Raji (cell line): ENCODE data around the gene PPM1H.

Experiments
- POLR2A ChIP-seq: IDR thresholded peaks from 2 replicates; pipeline ENCODE4 v1.6.1; 2011; ENCODE audit warnings: low read depth, low read length, control low read depth; ENCODE audit not compliant: insufficient read depth

Gene PPM1H

DNA sequence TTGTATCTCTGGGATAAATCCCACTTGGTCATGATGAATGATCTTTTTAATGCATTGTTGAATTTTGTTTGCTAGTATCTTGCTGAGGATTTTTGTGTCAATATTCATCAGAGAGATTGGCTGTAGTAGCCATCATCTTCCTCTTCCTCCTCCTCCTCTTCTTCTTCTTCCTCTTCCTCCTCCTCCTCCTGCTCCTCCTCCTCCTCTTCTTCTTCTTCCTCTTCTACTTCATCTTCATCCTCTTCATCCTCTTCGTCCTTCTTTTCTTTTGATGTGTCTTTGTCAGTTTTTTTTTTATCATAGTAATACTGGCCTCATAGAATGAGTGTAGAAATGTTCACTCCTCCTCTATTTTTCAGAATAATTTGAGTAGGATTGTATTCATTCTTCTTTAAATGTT lies 15.4 kb upstream of the PPM1H start:
- TF ChIP-seq POLR2A, result no peak

DNA sequence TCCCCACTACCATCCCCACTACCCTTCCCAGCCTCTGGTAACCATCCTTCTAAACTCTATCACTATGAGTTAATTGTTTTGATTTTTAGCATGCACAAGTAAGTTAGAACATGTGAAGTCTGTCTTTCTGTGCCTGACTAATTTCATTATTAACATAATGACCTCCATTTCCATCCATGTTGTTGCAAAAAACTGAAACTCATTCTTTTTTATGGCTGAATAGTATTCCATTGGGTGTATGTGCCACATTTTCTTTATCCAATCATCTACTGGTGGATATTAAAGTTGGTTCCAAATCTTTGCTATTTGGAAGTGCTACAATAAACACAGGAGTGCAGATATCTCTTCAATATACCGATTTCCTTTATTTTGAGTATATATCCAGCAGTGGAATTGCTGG lies 13.2 kb upstream of the PPM1H start:
- TF ChIP-seq POLR2A, result no peak

DNA sequence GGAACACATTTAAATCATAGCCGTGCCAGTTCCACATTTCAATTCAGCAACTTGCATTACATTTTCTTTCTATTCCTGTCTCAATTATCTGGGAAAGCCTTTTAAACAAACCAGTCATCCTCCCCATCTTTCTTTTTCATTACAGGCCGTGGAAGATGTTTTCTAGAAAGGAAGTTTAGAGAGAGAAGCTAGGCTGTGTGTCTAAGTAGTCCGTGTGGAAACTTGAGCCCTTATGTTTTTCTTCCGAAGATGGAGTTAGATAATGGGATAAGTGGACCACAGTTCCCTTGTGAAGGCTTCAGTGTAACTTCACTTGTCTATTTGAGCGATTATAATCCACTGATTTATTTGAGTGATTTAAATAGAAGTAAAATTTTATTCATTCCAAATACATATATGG lies 12.4 kb upstream of the PPM1H start:
- TF ChIP-seq POLR2A, result no peak

DNA sequence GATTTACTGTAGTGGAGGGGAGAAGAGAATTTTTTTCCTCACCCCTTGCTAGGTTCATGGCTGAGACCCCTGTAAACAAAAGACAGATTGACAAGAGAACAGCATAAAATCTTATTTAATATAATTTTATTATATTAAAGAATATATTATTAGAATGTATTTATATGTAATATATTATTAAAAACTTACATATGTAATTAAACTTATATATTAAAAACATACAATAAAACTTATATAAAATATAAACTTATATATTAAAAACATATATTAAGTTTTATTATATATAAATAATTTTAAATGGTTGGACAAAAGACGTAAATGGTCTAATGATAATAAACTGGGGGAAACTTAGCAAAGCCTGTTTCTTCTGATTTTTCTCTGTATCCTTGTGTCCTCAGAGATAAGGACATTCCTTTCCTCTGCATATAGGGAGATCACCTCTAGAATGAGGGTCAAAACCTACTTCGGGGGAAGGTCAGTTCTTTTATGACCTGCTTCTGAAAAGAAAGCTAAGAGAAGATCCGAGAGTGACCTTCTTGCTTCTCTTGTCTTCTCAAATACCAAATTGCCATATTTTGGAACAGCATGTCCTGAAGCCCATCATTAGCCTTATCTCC lies 8.9 kb upstream of the PPM1H start:
- no peak for TF ChIP-seq POLR2A

DNA sequence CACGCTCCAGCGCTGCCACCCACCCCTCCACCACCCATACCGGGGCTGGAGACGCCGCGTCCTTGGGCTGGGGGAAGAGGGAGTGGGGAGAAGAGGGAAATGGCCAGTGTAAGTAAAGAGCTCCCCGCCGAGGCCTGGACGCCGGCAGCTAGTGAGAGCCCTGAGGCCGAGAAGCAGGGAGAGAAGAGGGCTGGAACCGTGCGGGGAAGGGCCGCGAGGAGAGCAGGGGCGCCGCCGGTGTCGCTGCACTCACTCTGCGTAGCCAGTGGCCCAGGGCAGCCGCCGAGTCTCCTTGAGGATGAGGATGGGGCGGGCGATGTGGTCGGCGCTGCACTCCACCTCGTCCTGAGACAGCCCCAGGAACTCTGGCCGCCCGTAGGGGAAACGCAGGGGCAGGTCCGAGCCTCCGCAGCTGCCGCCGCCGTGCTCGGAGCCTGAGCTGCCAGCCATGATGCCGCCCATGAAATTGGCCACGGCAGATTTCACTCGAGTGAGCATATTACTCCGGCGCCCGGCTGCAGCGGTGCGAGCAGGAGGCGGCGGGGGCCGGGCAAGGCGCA lies 631 bp downstream of the PPM1H start:
- TF ChIP-seq POLR2A, result no peak

DNA sequence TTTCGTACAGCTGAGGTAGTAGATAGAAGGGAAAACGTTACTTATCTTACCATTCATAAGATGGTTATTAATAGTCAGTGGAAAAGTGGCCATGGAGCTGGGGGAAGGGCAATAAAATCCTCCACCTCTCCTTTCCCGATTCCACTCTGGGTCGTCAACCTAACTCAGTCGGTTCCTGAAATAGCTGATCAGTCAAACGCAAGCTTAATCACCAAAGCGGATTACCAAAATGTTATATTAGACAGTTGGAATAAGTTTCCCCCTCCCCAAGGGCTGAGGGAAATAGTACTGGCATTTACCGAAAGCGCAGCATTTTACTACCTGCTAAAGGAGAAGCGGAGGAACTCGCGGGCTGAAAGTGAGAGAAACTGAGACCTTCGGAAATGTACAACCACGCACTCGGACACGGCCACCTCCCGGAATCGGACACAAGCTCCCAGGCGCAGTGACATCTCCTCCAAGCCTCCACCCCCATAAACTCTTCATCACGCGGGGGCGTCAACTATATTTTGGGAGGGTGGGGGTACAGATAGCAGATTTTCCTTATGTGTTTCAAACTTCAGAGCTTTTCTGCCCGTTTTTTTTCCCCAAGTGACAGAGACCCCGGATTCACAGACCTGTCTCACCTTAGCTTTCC lies 1.2 kb downstream of the PPM1H start:
- no peak for TF ChIP-seq POLR2A

DNA sequence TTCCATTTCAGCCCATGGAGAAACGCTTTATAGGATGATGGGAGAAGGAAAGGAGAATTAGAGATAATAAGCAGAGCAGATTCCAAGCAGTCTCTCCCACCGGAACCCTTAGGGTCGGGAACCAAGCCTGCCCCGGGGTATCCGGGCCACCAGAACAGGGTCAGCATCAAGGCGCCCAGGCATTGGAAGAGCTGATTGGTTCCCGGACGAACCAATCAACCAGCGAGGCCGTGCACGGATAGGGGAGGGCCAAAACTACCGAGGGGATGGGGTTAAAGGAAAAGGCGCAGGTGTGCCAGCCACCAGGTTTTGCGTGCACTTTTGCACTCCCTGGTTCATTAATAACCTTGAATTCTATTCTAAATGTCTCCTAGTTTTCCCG lies 1.7 kb downstream of the PPM1H start:
- TF ChIP-seq POLR2A, result no peak

DNA sequence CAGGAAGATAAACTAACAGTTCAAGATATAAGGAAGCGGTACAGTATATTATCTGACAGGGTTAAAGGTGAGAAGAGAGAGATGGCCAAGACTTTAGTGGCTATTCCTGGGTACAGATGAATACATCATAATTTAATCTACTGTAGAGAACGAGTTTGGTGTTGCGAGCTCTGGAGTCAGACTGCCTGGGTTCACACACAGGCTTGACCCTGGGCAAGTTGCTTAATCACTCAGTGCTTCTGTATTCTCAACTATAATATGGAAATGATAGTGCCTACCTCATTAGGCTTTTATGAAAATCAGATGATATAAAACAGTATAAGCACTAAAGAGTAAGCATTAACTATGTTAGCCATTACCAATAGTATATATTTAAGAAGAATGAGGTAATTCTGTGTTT lies 3.5 kb downstream of the PPM1H start:
- TF ChIP-seq POLR2A, result no peak

DNA sequence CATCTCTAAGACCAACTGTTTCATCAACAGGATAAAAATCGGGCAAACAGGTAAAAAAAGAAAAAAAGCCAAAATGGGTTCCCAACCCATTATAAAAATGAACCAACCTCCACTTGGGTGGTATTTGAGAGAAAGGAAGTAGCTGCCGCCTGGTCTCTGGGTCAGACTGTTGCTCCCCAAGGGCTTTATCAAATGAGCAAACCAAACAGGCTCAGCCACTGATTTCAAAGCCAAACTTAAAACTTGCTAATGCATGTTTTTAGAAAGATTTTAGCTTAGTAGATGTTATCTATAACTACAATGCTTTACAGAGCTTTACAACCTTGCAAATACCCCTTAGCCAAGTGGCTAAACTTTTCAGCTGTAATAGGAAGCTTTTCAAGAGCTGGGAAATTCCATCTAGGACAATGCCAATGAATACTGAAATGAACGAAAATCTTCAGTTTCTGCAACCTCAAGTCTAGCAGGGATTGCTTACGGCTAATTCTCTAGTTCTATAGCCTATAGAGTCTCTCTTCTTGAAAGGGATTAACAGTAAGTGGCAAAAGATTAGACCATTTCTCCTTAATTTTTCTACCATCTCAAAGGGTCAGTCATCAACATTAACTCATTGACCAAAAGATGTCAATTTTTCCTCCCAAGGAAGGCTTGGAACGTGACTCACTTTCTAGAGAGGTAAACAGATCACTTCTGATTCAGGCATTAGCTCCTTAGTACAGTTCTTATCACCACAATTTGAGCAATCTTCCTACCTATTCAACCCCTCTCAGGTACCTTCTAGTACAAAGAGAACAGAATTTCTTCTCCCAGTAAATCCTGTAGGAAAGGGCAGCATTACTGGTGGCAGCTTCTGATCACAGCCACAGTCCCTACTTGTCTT lies 4.2 kb downstream of the PPM1H start:
- no peak for TF ChIP-seq POLR2A

DNA sequence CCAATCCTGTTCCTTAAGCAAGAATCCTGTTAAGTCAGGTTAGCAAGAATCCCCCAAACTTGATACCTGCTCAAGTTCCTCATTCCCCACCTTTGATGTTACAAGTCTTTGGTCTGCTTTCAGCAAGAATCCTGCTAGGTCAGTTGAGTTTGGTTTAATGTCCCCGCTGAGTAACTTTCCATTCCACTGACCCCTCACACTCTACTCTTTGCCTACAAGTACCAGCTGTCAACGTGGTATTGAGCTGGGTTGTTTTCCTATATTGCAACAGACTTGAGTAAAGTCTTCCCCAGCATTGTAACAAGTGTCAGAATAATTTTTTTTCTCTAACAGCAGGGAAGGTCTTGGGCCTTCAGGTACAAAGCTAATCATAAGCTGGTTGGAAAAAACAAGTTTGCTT lies 6.3 kb downstream of the PPM1H start:
- no peak for TF ChIP-seq POLR2A

DNA sequence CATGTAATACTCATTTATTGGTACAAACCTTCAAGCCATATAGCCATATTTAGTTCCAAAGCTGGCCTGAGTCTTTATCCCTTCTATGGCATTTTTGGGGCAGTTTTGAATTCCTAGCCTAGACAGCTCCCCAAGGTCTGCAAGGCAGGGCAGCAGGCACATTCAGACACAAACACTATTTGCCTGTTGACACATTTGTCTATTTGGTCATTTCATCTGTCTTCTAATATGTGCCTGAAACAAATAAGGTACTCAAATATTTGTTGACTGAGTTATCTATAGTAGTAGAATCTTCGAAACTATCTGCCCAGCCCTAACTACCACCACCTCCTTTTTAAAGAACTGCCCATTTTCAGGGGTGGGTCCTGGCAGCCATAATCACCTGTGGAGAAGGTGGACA lies 9.3 kb downstream of the PPM1H start:
- no peak for TF ChIP-seq POLR2A

DNA sequence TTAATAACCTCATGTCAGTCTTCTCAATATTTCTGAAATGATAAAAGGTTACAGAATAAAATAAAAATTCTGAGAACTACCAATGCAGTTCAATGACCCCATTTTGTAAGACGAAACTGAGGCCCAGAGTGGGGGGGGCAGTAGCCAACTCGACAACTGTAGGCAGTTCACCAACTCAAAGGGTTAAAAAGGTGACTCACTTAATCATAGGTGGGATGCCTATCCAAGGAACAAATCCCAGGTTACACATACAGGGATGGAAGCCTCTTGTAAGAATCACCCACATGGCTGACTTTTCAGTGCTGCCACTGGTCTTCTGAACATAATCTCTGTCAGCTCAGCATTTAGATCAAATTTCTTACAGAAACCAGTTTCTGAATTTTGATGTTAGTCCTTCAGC lies 10.9 kb downstream of the PPM1H start:
- no peak for TF ChIP-seq POLR2A

DNA sequence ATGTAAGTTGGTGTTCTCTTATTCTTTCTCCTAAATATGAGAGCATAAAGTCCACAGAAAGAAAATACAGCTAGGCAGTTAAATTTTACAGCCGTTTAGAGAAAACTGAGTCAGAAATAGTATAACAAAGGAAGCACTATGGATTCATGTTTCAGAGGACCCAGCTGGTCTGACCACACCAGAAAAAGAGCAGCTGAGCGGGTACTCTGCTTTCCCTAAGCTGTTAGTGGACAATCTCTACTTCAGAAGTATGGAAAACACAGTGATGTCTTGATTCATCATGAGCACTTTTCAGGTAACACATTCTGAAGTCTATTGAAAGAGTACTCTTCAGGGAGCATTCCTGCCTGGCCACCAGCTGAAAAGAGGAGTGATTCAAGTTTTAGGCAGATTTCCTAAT lies 12.4 kb downstream of the PPM1H start:
- TF ChIP-seq POLR2A, result no peak

DNA sequence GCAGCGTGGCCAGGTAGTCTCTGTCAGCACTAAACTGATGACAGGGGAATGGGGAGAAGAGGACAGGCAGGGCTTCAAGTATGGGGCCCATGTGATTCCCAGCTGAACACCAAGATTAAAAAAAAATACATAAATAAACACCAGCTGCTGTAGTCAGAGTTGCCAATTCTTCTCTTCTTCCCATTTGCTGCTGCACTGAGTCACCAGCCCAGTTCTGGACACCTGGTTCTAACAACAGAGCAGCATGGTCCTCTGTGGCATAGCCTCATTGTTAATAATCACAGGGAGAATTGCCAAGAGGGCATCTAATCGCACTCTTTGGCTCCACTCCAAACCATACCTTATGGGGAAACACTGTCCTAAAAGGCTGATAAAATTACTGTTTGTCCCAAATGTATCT lies 15.1 kb downstream of the PPM1H start:
- no peak for TF ChIP-seq POLR2A

DNA sequence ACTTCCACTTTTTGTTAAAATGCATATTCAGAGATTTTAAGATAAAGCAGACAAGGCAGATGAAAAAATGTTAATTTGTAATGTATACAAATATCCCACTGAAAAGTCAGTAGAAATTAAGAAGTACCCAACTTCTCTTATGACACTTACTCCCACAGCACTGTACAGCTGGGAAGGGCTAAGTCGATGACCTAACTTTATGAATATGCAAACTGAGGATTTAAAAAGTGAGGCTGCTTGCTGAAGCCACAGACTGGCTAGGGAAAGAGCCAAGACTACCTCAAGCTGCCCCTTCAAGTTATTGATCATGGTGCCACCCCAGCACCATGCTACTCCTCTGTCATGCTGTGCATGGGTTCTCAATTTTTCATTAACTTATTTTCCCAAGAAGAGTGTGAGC lies 17.0 kb downstream of the PPM1H start:
- no peak for TF ChIP-seq POLR2A
